Liver (tissue), 9 donors: ENCODE data around the gene TUBGCP6. TPM values are rescaled to one million over a fixed set of nuclear protein-coding genes. Genes with fewer than 3 reads are reported as not detected.
A peak's percentile ranks its signal among the peaks of the same experiment; 100 is the strongest.

Experiments used
- DNase-seq: peaks from one replicate; pipeline ENCODE4 v3.0.0-alpha.2; 2017; ENCODE audit warnings: low spot score
- H3K27ac ChIP-seq, 2 donors: one replicate each; pipeline ENCODE4 v1.7.0; 2013; ENCODE audit warnings: inconsistent platforms in 2 of 2, low read length in 2 of 2, control low read depth in 1 of 2, low read depth in 1 of 2, mild to moderate bottlenecking in 1 of 2
- H3K27me3 ChIP-seq, 4 donors: one replicate each; pipeline versions ENCODE4 v1.6.1 to v1.7.0; 2013; ENCODE audit warnings: low read length in 3 of 4, inconsistent platforms in 1 of 4, mild to moderate bottlenecking in 1 of 4, moderate library complexity in 1 of 4; ENCODE audit not compliant: control insufficient read depth in 4 of 4, insufficient read depth in 4 of 4
- H3K36me3 ChIP-seq, 4 donors: one replicate each; pipeline versions ENCODE4 v1.6.1 to v1.7.0; 2013; ENCODE audit warnings: low read length in 3 of 4, mild to moderate bottlenecking in 3 of 4, low read depth in 1 of 4, moderate library complexity in 1 of 4; ENCODE audit not compliant: control insufficient read depth in 4 of 4, insufficient read depth in 3 of 4
- H3K4me1 ChIP-seq, 4 donors: one replicate each; pipeline versions ENCODE4 v1.6.1 to v1.7.0; 2013; ENCODE audit warnings: low read length in 3 of 4, mild to moderate bottlenecking in 3 of 4, moderate library complexity in 1 of 4; ENCODE audit not compliant: control insufficient read depth in 4 of 4, insufficient read depth in 4 of 4
- H3K4me3 ChIP-seq, 3 donors: one replicate each; pipeline versions ENCODE4 v1.6.1 to v1.7.0; 2013; ENCODE audit warnings: low read length in 3 of 3, control low read depth in 1 of 3, low read depth in 1 of 3, mild to moderate bottlenecking in 1 of 3
- H3K9ac ChIP-seq, 2 donors: one replicate each; pipeline ENCODE4 v1.7.0; 2013; ENCODE audit warnings: low read length in 2 of 2, mild to moderate bottlenecking in 2 of 2, moderate library complexity in 2 of 2, control low read depth in 1 of 2, low read depth in 1 of 2
- H3K9me3 ChIP-seq, 4 donors: one replicate each; pipeline versions ENCODE4 v1.6.1 to v1.7.0; 2013; ENCODE audit warnings: low read length in 3 of 4; ENCODE audit not compliant: control insufficient read depth in 4 of 4
- CTCF ChIP-seq: fragments of 150-350 bp; IDR thresholded peaks from 2 replicates; pipeline ENCODE4 v1.5.1; 2017; ENCODE audit warnings: improper control_type of control experiment, low read depth, low read length; ENCODE audit not compliant: missing input control
- EGR1 ChIP-seq, 2 donors: IDR thresholded peaks; 2 replicates each; pipeline ENCODE4 v1.6.1; 2016 to 2018; ENCODE audit warnings: antibody characterized with exemption in 2 of 2, low read depth in 2 of 2
- FOXA1 ChIP-seq: IDR thresholded peaks from 2 replicates; pipeline ENCODE4 v1.6.1; 2016; ENCODE audit warnings: antibody characterized with exemption
- FOXA2 ChIP-seq: IDR thresholded peaks from 2 replicates; pipeline ENCODE4 v1.6.1; 2016; ENCODE audit warnings: antibody characterized with exemption
- GABPA ChIP-seq, 2 donors: IDR thresholded peaks in 1 of 2; conservative IDR thresholded peaks in 1 of 2; 2 replicates each; pipeline ENCODE4 v1.6.1; 2016; ENCODE audit warnings: antibody characterized with exemption in 2 of 2, mild to moderate bottlenecking in 1 of 2, moderate library complexity in 1 of 2
- HNF4G ChIP-seq: IDR thresholded peaks from 2 replicates; pipeline ENCODE4 v1.6.1; 2016; ENCODE audit warnings: antibody characterized with exemption
- MAX ChIP-seq: IDR thresholded peaks from 2 replicates; pipeline ENCODE4 v1.6.1; 2016; ENCODE audit warnings: antibody characterized with exemption
- NR2F2 ChIP-seq: IDR thresholded peaks from 2 replicates; pipeline ENCODE4 v1.6.1; 2016; ENCODE audit warnings: antibody characterized with exemption
- REST ChIP-seq: IDR thresholded peaks from 2 replicates; pipeline ENCODE4 v1.6.1; 2016; ENCODE audit warnings: antibody characterized with exemption, mild to moderate bottlenecking
- RXRA ChIP-seq, 2 donors: IDR thresholded peaks; 2 replicates each; pipeline ENCODE4 v1.6.1; 2017 to 2018; ENCODE audit warnings: antibody characterized with exemption in 2 of 2, mild to moderate bottlenecking in 1 of 2
- ZBTB33 ChIP-seq: IDR thresholded peaks from 2 replicates; pipeline ENCODE4 v1.6.1; 2016; ENCODE audit warnings: antibody characterized with exemption
- WGBS: extraction: QIAGEN DNeasy Blood & Tissue Kit; methylation state at CpG from one replicate; pipeline ENCODE4 v1.1.7; 2013; 5-methylcytosine and 5-hydroxymethylcytosine counted together
- polyA plus RNA-seq, 2 donors: library from polyadenylated mRNA; stranded (reverse) in 1 of 2; unstranded in 1 of 2; fragments of 200-250 nt in 1 of 2; fragments of >200 nt in 1 of 2; fragmentation: Nextera tagmentation in 1 of 2; extraction: Ambion mirVana in 1 of 2; gene quantifications; one replicate each; pipeline versions ENCODE4 v1.2.1 to v1.2.3, GENCODE V29; 2013 to 2015
- total RNA-seq, 2 donors: library from RNA; depleted of rRNA; stranded (reverse); fragments of >200 nt; gene quantifications; one replicate each; pipeline ENCODE4 v1.2.3, GENCODE V29; 2014
- donor health status: healthy.
- donor health status: healthy.
- donor health status: healthy.
- donor health status: healthy.
- donor health status: healthy.

TUBGCP6 gene
- total and polyA plus RNA-seq, 4 donors = 9.3 to 31.7 (median 16.4) TPM

GRCh38 chr22:50275181-50276055 is 30.6 kb upstream of the TUBGCP6 start:
- Histone ChIP-seq H3K36me3 (peaks cover 14 to 47% (median 27%) of the 10 kb centered on the region in 4 donors), H3K27ac (no peak overlapping the region), H3K4me3 (no peak overlapping the region), H3K9ac (no peak overlapping the region), H3K9me3 (no peaks in the 10 kb centered on the region), H3K27me3 (no peaks in the 10 kb centered on the region), H3K4me1 (peaks cover 13 to 19% (median 15%) of the 10 kb centered on the region in 4 donors)
- WGBS = 85% methylated on average over 43 of the region's 43 CpGs
- no peak for DNase-seq
- TF ChIP-seq FOXA2 (no peak), RXRA (IDR thresholded peaks at IDR 0.05) (peak in 1 of 2 donors; percentile 29), CTCF (peak; percentile 1), ZBTB33 (no peak), MAX (no peak), NR2F2 (peak; percentile 33)

- Histone ChIP-seq H3K9me3 (no peaks in the 10 kb centered on the region), H3K4me1 (peaks cover 15 to 23% (median 18%) of the 10 kb centered on the region in 4 donors), H3K4me3 (no peak overlapping the region), H3K9ac (no peak overlapping the region), H3K27ac (no peak overlapping the region), H3K27me3 (no peaks in the 10 kb centered on the region), H3K36me3 (peaks cover 10 to 41% (median 23%) of the 10 kb centered on the region in 4 donors)
- TF ChIP-seq EGR1 (IDR thresholded peaks at IDR 0.05; ENCODE audit: low read depth in 2 of 2) = no peak
- no peak for TF ChIP-seq RXRA (IDR thresholded peaks at IDR 0.05)
- TF ChIP-seq GABPA (IDR thresholded peaks at IDR 0.05 in 1 of 2, conservative IDR thresholded peaks at IDR 0.05 in 1 of 2) = no peak
- TF ChIP-seq MAX = no peak
- TF ChIP-seq HNF4G = no peak
- TF ChIP-seq NR2F2 = no peak
- no peak for TF ChIP-seq FOXA1
- TF ChIP-seq REST = no peak
- TF ChIP-seq ZBTB33 = no peak
- DNase-seq = no peak
- 60% methylated on average over 7 of the region's 7 CpGs for WGBS
Observed at GRCh38 chr22:50274771-50275170, 29.9 kb upstream of the TUBGCP6 start.
